HepG2 (cell line): ENCODE data around the gene IL11RA.

Experiments used
- HNF4G ChIP-seq, 2 experiments: sonication (generic) in 1 of 2; formaldehyde crosslinking in 1 of 2; IDR thresholded peaks; 2 replicates each; pipeline versions ENCODE4 v1.4.0 to v1.6.1; 2011 to 2020; ENCODE audit warnings: borderline replicate concordance in 2 of 2, low read depth in 2 of 2, mild to moderate bottlenecking in 2 of 2, low read length in 1 of 2, missing genetic modification reagents in 1 of 2, moderate library complexity in 1 of 2
- MAFK ChIP-seq, 2 experiments: IDR thresholded peaks in 1 of 2; conservative IDR thresholded peaks in 1 of 2; 2 replicates each; pipeline ENCODE4 v1.6.1; 2011; ENCODE audit warnings: improper control_type of control experiment in 2 of 2, low read length in 2 of 2
- PRDM10 ChIP-seq: sonication (generic); formaldehyde crosslinking; IDR thresholded peaks from 2 replicates; pipeline ENCODE4 v1.4.0; 2020; ENCODE audit warnings: low read depth, missing genetic modification reagents
- SP1 ChIP-seq, 2 experiments: fragments of 450-650 bp in 1 of 2; sonication (generic) in 1 of 2; formaldehyde crosslinking in 1 of 2; IDR thresholded peaks; 2 replicates each; pipeline versions ENCODE4 v1.4.0 to v1.6.1; 2016 to 2020; ENCODE audit warnings: missing genetic modification reagents in 1 of 2
- TAF1 ChIP-seq: sonication (generic); formaldehyde crosslinking; IDR thresholded peaks from 2 replicates; pipeline ENCODE4 v1.4.0; 2020; ENCODE audit warnings: missing genetic modification reagents
- YY1 ChIP-seq: IDR thresholded peaks from 2 replicates; pipeline ENCODE4 v1.6.1; 2011; ENCODE audit warnings: low read length, low read depth, moderate library complexity, mild to moderate bottlenecking; ENCODE audit not compliant: insufficient read depth, insufficient replicate concordance
- ZNF619 ChIP-seq: sonication (generic); formaldehyde crosslinking; IDR thresholded peaks from 2 replicates; pipeline ENCODE4 v1.4.0; 2020; ENCODE audit warnings: mild to moderate bottlenecking, missing genetic modification reagents
- TF ChIP-seq, protein P1 (sequence below): sonication (generic); formaldehyde crosslinking; IDR thresholded peaks from 2 replicates; pipeline ENCODE4 v1.9.0; 2021; ENCODE audit warnings: missing genetic modification reagents, borderline replicate concordance
- TF ChIP-seq, protein P2 (sequence below): sonication (generic); formaldehyde crosslinking; IDR thresholded peaks from 2 replicates; pipeline ENCODE4 v1.4.0; 2020; ENCODE audit warnings: missing genetic modification reagents, mild to moderate bottlenecking, borderline replicate concordance

GRCh38 chr9:34620061-34620994 is 31.7 kb upstream of the IL11RA start, which contains the start of gene DCTN3:
- TF ChIP-seq SP1 (IDR thresholded peaks at IDR 0.05) (no peak), SP1 (CRISPR knock-in tag; IDR thresholded peaks at IDR 0.05) (0 out of 2 replicates have a peak, but pooled peaks have one; percentile 28), PRDM10 (no peak), TAF1 (CRISPR knock-in tag) (peak; percentile 52; the same call in 1 of the 2 replicates), ZNF619 (CRISPR knock-in tag) (no peak), YY1 (peak; percentile 81), HNF4G (IDR thresholded peaks at IDR 0.05; ENCODE audit: borderline replicate concordance, low read depth, low read length) (no peak), HNF4G (CRISPR knock-in tag; IDR thresholded peaks at IDR 0.05; ENCODE audit: borderline replicate concordance, low read depth) (no peak), MAFK (conservative IDR thresholded peaks at IDR 0.05 in 1 of 2, IDR thresholded peaks at IDR 0.05 in 1 of 2; ENCODE audit: low read length in 2 of 2) (no peak)
- TF ChIP-seq, protein P1, sequence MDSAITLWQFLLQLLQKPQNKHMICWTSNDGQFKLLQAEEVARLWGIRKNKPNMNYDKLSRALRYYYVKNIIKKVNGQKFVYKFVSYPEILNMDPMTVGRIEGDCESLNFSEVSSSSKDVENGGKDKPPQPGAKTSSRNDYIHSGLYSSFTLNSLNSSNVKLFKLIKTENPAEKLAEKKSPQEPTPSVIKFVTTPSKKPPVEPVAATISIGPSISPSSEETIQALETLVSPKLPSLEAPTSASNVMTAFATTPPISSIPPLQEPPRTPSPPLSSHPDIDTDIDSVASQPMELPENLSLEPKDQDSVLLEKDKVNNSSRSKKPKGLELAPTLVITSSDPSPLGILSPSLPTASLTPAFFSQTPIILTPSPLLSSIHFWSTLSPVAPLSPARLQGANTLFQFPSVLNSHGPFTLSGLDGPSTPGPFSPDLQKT (CRISPR knock-in tag) = no peak
- TF ChIP-seq, protein P2, sequence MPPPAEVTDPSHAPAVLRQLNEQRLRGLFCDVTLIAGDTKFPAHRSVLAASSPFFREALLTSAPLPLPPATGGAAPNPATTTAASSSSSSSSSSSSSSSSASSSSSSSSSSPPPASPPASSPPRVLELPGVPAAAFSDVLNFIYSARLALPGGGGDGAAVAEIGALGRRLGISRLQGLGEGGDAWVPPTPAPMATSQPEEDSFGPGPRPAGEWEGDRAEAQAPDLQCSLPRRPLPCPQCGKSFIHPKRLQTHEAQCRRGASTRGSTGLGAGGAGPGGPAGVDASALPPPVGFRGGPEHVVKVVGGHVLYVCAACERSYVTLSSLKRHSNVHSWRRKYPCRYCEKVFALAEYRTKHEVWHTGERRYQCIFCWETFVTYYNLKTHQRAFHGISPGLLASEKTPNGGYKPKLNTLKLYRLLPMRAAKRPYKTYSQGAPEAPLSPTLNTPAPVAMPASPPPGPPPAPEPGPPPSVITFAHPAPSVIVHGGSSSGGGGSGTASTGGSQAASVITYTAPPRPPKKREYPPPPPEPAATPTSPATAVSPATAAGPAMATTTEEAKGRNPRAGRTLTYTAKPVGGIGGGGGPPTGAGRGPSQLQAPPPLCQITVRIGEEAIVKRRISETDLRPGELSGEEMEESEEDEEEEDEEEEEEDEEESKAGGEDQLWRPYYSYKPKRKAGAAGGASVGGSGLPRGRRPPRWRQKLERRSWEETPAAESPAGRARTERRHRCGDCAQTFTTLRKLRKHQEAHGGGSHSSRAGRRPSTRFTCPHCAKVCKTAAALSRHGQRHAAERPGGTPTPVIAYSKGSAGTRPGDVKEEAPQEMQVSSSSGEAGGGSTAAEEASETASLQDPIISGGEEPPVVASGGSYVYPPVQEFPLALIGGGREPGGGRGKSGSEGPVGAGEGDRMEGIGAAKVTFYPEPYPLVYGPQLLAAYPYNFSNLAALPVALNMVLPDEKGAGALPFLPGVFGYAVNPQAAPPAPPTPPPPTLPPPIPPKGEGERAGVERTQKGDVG (CRISPR knock-in tag) = no peak
